ENCODE measurements around the gene CAP2.

Gene CAP2

DNA sequence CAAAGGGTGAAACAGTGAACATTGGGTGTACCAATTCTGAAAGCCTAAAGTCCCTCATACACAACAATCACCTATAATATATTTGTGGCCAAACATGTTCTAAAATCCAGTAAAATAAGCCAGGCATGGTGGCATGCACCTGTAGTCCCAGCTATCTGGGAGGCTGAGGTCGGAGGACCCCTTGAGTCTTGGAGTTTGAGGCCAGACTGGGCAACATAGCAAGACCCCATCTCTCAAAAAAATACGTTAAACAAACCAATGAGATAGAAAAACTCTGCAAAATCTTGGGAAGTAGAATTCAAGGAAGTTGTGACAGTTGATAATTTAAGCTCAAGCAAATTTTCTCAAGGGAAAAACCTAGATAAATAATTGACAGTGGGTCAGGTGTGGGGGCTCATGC, 92.6 kb downstream of the CAP2 start:
- no peaks in the 10 kb centered on the region for H3K27me3 ChIP-seq (ENCODE audit: control insufficient read depth, insufficient read depth, low read length)
- no peak overlapping the region for H3K27ac ChIP-seq (ENCODE audit: low read depth, low read length)
- H3K9me3 ChIP-seq (ENCODE audit: control insufficient read depth, insufficient read depth, low read length), result no peaks in the 10 kb centered on the region
- no peak overlapping the region for H3K4me3 ChIP-seq (ENCODE audit: low read depth, low read length)
- H3K36me3 ChIP-seq (ENCODE audit: control insufficient read depth, insufficient read depth, low read length), result no peaks in the 10 kb centered on the region
- H3K4me1 ChIP-seq (ENCODE audit: control insufficient read depth, insufficient read depth, low read length), result peaks cover 3% of the 10 kb centered on the region; the same call in 1 of the 2 replicates
- no peak overlapping the region for H3K9ac ChIP-seq (ENCODE audit: low read depth, low read length)

DNA sequence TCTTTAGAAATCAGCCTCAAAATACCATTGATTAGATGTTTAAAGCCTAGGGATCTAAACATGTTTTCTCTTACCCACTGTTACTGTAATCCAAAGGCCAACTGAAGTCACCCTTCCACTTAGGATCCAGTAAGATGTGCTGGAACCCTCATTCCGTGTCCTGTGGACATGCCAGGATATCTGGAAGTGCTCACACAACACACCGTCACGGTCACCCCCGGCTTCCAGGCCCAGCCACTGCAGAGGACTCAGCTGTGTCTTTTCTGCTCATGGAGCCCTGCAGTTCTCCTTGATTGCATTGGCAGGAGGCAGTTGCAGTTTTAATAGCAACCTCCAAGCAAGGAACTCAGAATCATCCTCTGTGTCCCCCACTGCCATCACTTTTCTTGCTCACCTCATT, 93.3 kb downstream of the CAP2 start:
- Histone ChIP-seq H3K9ac (ENCODE audit: low read depth, low read length) (no peak overlapping the region), H3K36me3 (ENCODE audit: control insufficient read depth, insufficient read depth, low read length) (no peaks in the 10 kb centered on the region), H3K4me1 (ENCODE audit: control insufficient read depth, insufficient read depth, low read length) (peaks cover 3% of the 10 kb centered on the region; the same call in 1 of the 2 replicates), H3K4me3 (ENCODE audit: low read depth, low read length) (no peak overlapping the region), H3K27ac (ENCODE audit: low read depth, low read length) (no peak overlapping the region), H3K27me3 (ENCODE audit: control insufficient read depth, insufficient read depth, low read length) (no peaks in the 10 kb centered on the region), H3K9me3 (ENCODE audit: control insufficient read depth, insufficient read depth, low read length) (no peaks in the 10 kb centered on the region)

DNA sequence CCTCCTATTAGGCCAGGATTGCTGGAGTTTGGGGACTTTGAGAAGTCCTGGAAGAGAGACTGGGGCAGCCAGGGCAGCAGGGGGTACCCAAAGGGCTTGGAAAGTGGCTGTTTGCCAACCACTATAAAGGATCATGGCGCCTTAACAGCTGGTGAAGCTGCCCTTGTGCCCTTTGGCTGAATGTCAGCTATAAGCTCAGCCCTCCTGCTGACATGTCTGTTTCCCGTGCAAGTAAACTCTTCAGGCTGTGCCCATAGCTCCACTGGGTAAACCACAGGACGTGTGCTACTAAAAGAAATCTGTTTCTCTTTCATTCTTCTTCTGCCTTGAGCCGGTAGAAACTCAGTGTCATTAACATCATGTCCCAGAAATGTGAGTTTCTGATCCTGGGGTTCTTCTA, 97.3 kb downstream of the CAP2 start:
- no peak overlapping the region for H3K9ac ChIP-seq (ENCODE audit: low read depth, low read length)
- H3K4me1 ChIP-seq (ENCODE audit: control insufficient read depth, insufficient read depth, low read length), result peaks cover 3% of the 10 kb centered on the region; the same call in 1 of the 2 replicates
- H3K27me3 ChIP-seq (ENCODE audit: control insufficient read depth, insufficient read depth, low read length), result no peaks in the 10 kb centered on the region

DNA sequence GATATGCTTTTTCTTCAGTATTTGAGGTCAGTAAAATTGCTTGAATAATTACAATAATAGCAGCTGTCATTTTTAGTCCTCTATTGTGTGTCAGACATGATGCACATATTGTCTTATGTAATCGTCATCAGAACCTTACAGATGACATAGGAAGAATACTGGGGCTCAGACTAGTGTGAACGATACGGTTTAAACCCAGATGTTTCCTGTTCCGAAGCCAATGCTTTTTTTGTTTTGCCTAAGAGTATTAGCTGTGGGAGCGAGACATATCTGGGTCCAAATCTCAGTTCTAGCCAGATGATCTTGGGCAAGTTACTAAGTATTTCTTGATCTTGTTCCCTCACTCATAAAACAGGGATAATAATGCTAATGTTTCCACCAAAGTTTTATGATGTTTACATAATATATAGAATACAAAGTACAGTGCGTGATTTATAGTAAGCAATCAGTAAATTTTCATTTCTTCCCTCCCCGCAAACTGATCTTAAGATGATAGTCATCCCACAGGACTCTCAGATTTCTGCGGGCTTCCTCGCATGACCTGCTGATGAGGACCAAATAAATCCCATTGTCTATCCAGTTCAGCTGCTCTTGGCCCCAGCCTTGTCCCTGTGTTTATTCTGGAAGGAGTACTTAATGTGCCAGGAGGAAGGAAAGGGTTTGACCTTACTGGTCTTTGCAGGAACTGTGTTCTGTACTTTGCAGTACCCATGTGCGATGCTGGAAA, 98.2 kb downstream of the CAP2 start:
- Histone ChIP-seq H3K9me3 (ENCODE audit: control insufficient read depth, insufficient read depth, low read length) (no peaks in the 10 kb centered on the region), H3K4me1 (ENCODE audit: control insufficient read depth, insufficient read depth, low read length) (peaks cover 3% of the 10 kb centered on the region; the same call in 1 of the 2 replicates), H3K9ac (ENCODE audit: low read depth, low read length) (no peak overlapping the region), H3K27ac (ENCODE audit: low read depth, low read length) (no peak overlapping the region), H3K4me3 (ENCODE audit: low read depth, low read length) (no peak overlapping the region), H3K36me3 (ENCODE audit: control insufficient read depth, insufficient read depth, low read length) (no peaks in the 10 kb centered on the region), H3K27me3 (ENCODE audit: control insufficient read depth, insufficient read depth, low read length) (no peaks in the 10 kb centered on the region)

More for the DNA sequence above, 97.3 kb downstream of the CAP2 start:
- Histone ChIP-seq H3K9me3 (ENCODE audit: control insufficient read depth, insufficient read depth, low read length) (no peaks in the 10 kb centered on the region), H3K27ac (ENCODE audit: low read depth, low read length) (no peak overlapping the region), H3K4me3 (ENCODE audit: low read depth, low read length) (no peak overlapping the region), H3K36me3 (ENCODE audit: control insufficient read depth, insufficient read depth, low read length) (no peaks in the 10 kb centered on the region)

DNA sequence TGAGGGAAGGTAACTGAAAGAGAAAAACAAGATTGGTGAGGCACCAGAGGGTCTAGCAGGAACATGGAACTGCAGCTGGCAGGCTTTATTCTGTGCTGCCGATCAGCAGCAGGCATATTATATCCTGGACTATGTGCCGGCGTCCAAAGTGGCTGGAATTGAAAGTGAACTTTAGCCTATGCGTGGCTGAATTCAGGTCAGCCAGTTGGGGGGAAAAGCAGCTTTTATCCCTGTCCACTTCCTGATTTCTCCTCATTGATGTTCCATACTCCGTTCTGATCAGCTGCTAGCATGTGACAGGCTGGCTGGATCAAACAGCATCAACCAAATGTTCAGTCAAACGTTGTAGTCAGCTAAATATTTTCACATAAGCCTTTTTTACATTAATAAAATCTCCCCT, 99.0 kb downstream of the CAP2 start:
- H3K9ac ChIP-seq (ENCODE audit: low read depth, low read length), result no peak overlapping the region
- H3K27me3 ChIP-seq (ENCODE audit: control insufficient read depth, insufficient read depth, low read length), result no peaks in the 10 kb centered on the region
- H3K27ac ChIP-seq (ENCODE audit: low read depth, low read length), result no peak overlapping the region

DNA sequence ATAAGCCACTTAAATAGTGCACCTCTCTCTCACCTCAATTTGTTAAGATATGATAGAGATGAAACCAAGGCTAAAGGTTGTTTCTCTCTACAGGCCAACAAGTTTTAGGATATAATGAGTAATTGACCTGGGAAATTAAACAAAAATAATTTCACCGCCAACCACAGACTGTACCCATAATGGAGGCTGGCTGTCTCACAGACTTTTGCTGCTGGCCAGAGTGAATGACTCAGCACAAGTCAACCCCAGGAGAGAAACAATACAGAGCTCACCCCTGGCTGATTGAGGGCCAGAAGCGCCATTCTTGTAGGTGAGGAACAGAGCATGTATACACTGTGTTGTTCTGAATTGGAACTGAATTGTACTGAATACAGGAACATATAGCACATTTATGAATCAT, 99.9 kb downstream of the CAP2 start:
- no peaks in the 10 kb centered on the region for H3K36me3 ChIP-seq (ENCODE audit: control insufficient read depth, insufficient read depth, low read length)
- no peak overlapping the region for H3K9ac ChIP-seq (ENCODE audit: low read depth, low read length)
- H3K27ac ChIP-seq (ENCODE audit: low read depth, low read length), result no peak overlapping the region
- H3K9me3 ChIP-seq (ENCODE audit: control insufficient read depth, insufficient read depth, low read length), result no peaks in the 10 kb centered on the region
- H3K4me3 ChIP-seq (ENCODE audit: low read depth, low read length), result no peak overlapping the region
- peaks cover 7% of the 10 kb centered on the region for H3K4me1 ChIP-seq (ENCODE audit: control insufficient read depth, insufficient read depth, low read length)
- no peaks in the 10 kb centered on the region for H3K27me3 ChIP-seq (ENCODE audit: control insufficient read depth, insufficient read depth, low read length)

More for the DNA sequence above, 99.0 kb downstream of the CAP2 start:
- Histone ChIP-seq H3K4me3 (ENCODE audit: low read depth, low read length) (no peak overlapping the region), H3K9me3 (ENCODE audit: control insufficient read depth, insufficient read depth, low read length) (no peaks in the 10 kb centered on the region), H3K4me1 (ENCODE audit: control insufficient read depth, insufficient read depth, low read length) (peaks cover 4% of the 10 kb centered on the region; the same call in 1 of the 2 replicates), H3K36me3 (ENCODE audit: control insufficient read depth, insufficient read depth, low read length) (no peaks in the 10 kb centered on the region)

DNA sequence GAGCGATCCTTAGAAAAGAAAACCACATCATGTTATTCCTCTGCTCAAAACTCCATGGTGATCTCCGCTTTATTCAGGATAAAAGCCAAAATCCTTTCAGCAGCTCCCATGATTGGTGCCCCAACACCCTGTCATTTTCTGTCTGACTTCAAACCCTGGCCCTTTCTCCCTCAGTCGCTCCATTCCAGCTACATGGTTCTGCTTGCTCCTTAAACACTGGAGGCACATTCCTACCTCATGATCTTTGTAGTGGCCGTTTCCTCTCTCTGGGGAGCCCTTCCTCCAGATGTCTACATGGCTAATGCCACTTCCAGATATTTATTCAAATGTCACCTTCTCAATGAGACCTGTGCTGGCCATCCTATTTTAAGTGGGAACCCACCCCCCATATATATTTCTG, 100.8 kb downstream of the CAP2 start:
- Histone ChIP-seq H3K36me3 (ENCODE audit: control insufficient read depth, insufficient read depth, low read length) (no peaks in the 10 kb centered on the region), H3K27me3 (ENCODE audit: control insufficient read depth, insufficient read depth, low read length) (no peaks in the 10 kb centered on the region), H3K9ac (ENCODE audit: low read depth, low read length) (no peak overlapping the region), H3K4me3 (ENCODE audit: low read depth, low read length) (no peak overlapping the region), H3K9me3 (ENCODE audit: control insufficient read depth, insufficient read depth, low read length) (no peaks in the 10 kb centered on the region), H3K4me1 (ENCODE audit: control insufficient read depth, insufficient read depth, low read length) (peaks cover 7% of the 10 kb centered on the region), H3K27ac (ENCODE audit: low read depth, low read length) (no peak overlapping the region)

DNA sequence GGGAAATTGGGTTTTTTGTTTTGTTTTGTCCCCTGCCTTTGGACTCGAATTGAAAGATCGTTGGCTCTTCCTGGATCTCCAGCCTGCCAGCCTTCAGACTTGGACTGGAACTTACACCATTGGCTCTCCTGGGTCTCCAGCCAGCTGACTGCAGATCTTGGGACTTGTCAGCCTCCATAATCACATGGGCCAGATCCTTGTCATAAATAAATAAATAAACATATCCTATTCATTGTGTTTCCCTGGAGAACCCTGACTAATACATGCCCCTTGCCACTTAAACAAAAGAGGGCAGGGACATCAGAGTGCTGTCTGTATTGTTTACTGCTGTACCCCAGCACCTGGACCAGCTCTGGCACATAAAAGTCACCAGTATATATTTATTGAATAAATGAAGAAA, 101.5 kb downstream of the CAP2 start:
- no peaks in the 10 kb centered on the region for H3K36me3 ChIP-seq (ENCODE audit: control insufficient read depth, insufficient read depth, low read length)

DNA sequence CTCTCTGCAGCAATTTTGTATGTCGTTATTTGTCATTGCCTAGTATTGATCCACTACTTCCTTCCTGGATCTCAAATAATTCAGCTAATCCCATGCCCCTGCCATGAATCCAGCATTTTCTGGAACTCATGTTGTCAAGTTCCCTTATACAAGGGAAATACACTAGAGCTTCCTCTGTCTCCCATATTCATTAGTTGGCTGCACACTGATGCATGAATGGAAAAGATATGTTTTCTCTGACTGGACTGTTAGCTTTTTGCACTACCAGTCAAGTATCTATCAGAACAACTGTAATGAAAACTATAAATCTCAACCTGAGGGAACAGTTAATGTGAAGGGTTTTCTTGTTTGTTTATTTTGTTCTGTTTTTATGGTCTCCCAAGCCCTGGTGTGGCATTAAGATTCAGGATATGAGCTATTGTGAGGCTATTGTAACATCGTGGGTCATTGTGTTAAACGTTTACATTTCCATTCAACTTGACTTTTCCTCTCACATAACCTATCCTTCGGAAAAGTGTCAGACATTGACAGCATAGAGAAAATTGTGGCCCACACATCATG, 104.2 kb downstream of the CAP2 start:
- H3K9ac ChIP-seq (ENCODE audit: low read depth, low read length), result no peak overlapping the region

More for the DNA sequence above, 101.5 kb downstream of the CAP2 start:
- no peak overlapping the region for H3K27ac ChIP-seq (ENCODE audit: low read depth, low read length)
- H3K4me1 ChIP-seq (ENCODE audit: control insufficient read depth, insufficient read depth, low read length), result peaks cover 7% of the 10 kb centered on the region
- no peak overlapping the region for H3K4me3 ChIP-seq (ENCODE audit: low read depth, low read length)
- H3K9ac ChIP-seq (ENCODE audit: low read depth, low read length), result no peak overlapping the region
- H3K9me3 ChIP-seq (ENCODE audit: control insufficient read depth, insufficient read depth, low read length), result no peaks in the 10 kb centered on the region
- H3K27me3 ChIP-seq (ENCODE audit: control insufficient read depth, insufficient read depth, low read length), result no peaks in the 10 kb centered on the region

DNA sequence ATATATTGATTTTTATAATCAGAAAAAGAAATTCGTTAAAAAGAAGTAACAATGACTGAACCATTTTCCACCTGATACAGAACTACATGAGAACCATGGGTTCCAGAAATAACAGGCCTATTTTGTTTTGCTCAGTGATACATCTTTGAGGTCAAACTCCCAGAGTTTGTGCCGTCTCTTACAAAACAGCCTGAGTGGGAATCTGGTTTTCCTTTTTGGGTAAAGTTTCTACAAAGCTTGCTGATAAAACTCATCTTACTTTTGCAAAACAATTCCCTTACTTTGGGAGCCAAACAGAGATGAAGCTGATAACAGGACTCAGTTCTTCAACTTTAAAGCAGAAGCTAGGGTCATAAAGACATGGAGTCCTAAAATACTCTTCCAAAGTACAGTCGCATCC, 108.0 kb downstream of the CAP2 start:
- Histone ChIP-seq H3K4me1 (ENCODE audit: control insufficient read depth, insufficient read depth, low read length) (peaks cover 4% of the 10 kb centered on the region; the same call in 1 of the 2 replicates), H3K4me3 (ENCODE audit: low read depth, low read length) (no peak overlapping the region), H3K27ac (ENCODE audit: low read depth, low read length) (no peak overlapping the region), H3K36me3 (ENCODE audit: control insufficient read depth, insufficient read depth, low read length) (no peaks in the 10 kb centered on the region), H3K27me3 (ENCODE audit: control insufficient read depth, insufficient read depth, low read length) (no peaks in the 10 kb centered on the region), H3K9ac (ENCODE audit: low read depth, low read length) (no peak overlapping the region), H3K9me3 (ENCODE audit: control insufficient read depth, insufficient read depth, low read length) (no peaks in the 10 kb centered on the region)

More for the DNA sequence above, 104.2 kb downstream of the CAP2 start:
- Histone ChIP-seq H3K27me3 (ENCODE audit: control insufficient read depth, insufficient read depth, low read length) (no peaks in the 10 kb centered on the region), H3K4me1 (ENCODE audit: control insufficient read depth, insufficient read depth, low read length) (peaks cover 7% of the 10 kb centered on the region), H3K9me3 (ENCODE audit: control insufficient read depth, insufficient read depth, low read length) (no peaks in the 10 kb centered on the region), H3K27ac (ENCODE audit: low read depth, low read length) (no peak overlapping the region), H3K4me3 (ENCODE audit: low read depth, low read length) (no peak overlapping the region), H3K36me3 (ENCODE audit: control insufficient read depth, insufficient read depth, low read length) (no peaks in the 10 kb centered on the region)

DNA sequence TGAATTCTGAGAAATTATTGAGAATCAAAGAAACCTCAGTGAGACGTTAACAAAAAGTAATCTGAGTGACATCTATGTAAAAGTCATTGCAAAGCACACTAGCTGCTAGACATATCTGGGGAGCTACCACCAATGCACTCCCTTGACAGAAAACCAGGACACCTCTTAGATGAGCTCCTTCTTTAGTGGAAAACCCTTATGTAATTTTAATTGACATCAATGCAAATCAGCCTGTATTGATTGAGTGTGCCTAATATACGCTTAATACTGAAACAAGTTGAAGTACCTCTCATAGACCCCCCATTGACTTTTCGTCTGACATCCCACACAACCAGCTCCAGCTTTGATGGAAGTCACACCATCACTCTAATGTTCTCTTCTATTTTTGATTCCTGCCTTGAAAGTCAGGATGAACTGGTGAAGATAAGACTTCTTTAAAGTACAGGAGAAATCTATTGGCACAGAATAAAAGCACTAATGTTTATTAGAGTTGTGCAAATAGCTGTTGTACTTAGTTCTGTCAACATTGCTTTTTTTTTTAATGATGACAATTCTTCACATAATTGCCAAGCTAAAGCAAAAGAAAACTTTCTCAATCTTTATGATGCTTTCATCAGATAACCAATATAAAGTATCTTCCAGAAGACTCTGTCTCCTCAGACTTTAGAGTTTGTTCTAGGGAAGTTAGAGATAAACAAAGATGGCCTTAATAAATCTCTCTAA, 108.7 kb downstream of the CAP2 start:
- Histone ChIP-seq H3K9me3 (ENCODE audit: control insufficient read depth, insufficient read depth, low read length) (no peaks in the 10 kb centered on the region), H3K27me3 (ENCODE audit: control insufficient read depth, insufficient read depth, low read length) (no peaks in the 10 kb centered on the region), H3K27ac (ENCODE audit: low read depth, low read length) (no peak overlapping the region), H3K4me3 (ENCODE audit: low read depth, low read length) (no peak overlapping the region), H3K36me3 (ENCODE audit: control insufficient read depth, insufficient read depth, low read length) (no peaks in the 10 kb centered on the region), H3K4me1 (ENCODE audit: control insufficient read depth, insufficient read depth, low read length) (peaks cover 4% of the 10 kb centered on the region; the same call in 1 of the 2 replicates), H3K9ac (ENCODE audit: low read depth, low read length) (no peak overlapping the region)

All from HUES48 (cell line).